Measurements from ENCODE around the gene VPS37B.

GRCh38 chr12:122872815-122873361 is 23.0 kb downstream of the VPS37B start:
- TF ChIP-seq CTCF (IDR thresholded peaks at IDR 0.05; ENCODE audit: poor library complexity): no peak
- no peak for TF ChIP-seq EZH2 (IDR thresholded peaks at IDR 0.05; ENCODE audit: borderline replicate concordance)

Data from hepatocyte (in vitro differentiated cells).